Activated CD4-positive, alpha-beta T cell treated with anti-CD3 and anti-CD28 coated beads, Interleukin-2, amount 10 ng/mL, durations not matched to agents 7 days and 5 days (primary cell): ENCODE results near the gene BHLHE41. TPM values are rescaled to one million over a fixed set of nuclear protein-coding genes. Genes with fewer than 3 reads are reported as not detected.

Source experiments
- CTCF ChIA-PET: fragments of 350-600 bp; sonication (Branson Sonifier 250); formaldehyde crosslinking; loops from one replicate; lab custom pipeline; 2021; ENCODE audit warnings: antibody characterized with exemption; lab: Charles Lee
- POLR2A ChIA-PET: fragments of 350-600 bp; sonication (Branson Sonifier 250); formaldehyde crosslinking; loops from one replicate; lab custom pipeline; 2021; ENCODE audit warnings: antibody characterized with exemption; lab: Charles Lee
- DNase-seq: peaks from one replicate; pipeline ENCODE4 v3.0.0-alpha.2; 2020
- H3K27ac Mint-ChIP-seq: one replicate; pipeline ENCODE4 v1.8.0; 2021; ENCODE audit warnings: mild to moderate bottlenecking, moderate library complexity, mixed read lengths
- H3K27me3 Mint-ChIP-seq: one replicate; pipeline ENCODE4 v1.8.0; 2021; ENCODE audit warnings: mixed read lengths
- H3K36me3 Mint-ChIP-seq: one replicate; pipeline ENCODE4 v1.8.0; 2021; ENCODE audit warnings: low read depth, mixed read lengths
- H3K4me1 Mint-ChIP-seq: one replicate; pipeline ENCODE4 v1.8.0; 2021; ENCODE audit warnings: mixed read lengths
- H3K4me3 Mint-ChIP-seq: one replicate; pipeline ENCODE4 v1.8.0; 2021; ENCODE audit warnings: mild to moderate bottlenecking, moderate library complexity, mixed read lengths
- H3K9me3 Mint-ChIP-seq: one replicate; pipeline ENCODE4 v1.8.0; 2021; ENCODE audit warnings: mixed read lengths
- total RNA-seq, 2 experiments: library from RNA; stranded (reverse); gene quantifications; one replicate each; pipeline ENCODE4 v1.2.3, GENCODE V29; 2021

Gene BHLHE41
- total RNA-seq, 2 experiments from 2014 or later = not detected

DNA sequence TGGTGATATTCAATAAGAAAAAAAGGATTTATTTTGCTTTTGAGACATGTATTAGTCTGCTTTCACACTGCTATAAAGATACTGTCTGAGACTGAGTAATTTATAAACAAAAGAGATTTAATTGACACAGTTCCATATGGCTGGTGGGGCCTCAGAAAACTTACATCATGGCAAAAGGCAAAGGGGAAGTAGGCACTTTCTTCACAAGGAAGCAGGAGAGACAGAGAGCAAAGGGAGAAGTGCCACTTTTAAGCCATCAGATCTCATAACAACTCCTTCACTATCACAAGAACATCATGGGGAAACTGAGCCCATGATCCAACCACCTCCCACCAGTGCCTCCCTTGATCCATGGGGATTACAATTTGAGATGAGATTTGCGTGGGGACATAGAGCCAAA, 43.9 kb downstream of the BHLHE41 start:
- no peak overlapping the region for H3K27ac Mint-ChIP-seq
- H3K4me3 Mint-ChIP-seq = no peak overlapping the region
- ChIA-PET CTCF (interaction anchor here (0.7 kb wide), 1 partner anchor 351 kb away, joined by 3 read pairs; no protein-coding TSS in a partner anchor), POLR2A (no interaction called here)
- DNase-seq = no peak
- H3K27me3 Mint-ChIP-seq = peaks cover 2% of the 10 kb centered on the region
- H3K36me3 Mint-ChIP-seq = no peaks in the 10 kb centered on the region
- H3K9me3 Mint-ChIP-seq = peaks cover 3% of the 10 kb centered on the region
- H3K4me1 Mint-ChIP-seq = no peaks in the 10 kb centered on the region

DNA sequence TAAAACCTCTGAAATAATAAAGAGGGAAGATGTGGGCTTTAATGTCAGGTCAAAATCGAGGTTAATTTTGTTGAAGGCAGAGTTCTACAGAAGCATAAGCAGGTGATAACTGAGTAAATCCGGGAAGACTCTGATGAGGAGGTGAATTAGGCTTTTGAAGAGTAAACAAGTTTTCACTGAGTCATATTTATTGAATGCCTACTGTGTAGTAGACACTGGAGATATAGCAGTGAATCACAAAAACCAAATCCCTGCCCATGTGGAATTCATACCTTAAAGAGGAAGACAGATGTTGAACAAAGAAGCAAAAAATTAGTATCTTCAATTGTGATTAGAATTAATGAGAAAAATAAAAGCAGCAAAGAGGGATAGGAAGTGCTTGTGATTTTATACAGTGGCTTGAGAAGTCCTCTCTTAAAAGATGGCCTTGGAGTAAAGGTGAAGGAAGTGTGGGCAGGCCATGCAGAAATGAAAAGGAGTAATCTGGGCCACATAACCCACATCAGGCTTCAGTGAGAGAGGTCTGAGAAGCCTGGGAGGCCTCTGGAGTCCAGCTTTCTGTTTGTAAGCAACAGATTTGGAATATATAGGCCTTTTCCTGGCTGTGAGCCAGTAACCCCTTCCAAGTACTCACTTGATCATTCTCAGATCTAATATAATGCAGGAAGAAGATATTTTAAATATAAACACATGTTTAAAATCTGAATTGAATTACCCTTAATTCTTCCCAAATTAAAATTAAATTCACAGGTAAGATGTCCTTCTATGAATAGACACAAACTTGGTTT, 46.7 kb downstream of the BHLHE41 start:
- no peaks in the 10 kb centered on the region for H3K4me1 Mint-ChIP-seq
- ChIA-PET POLR2A (no interaction called here), CTCF (no interaction called here)
- H3K27ac Mint-ChIP-seq = no peak overlapping the region
- peaks cover 2% of the 10 kb centered on the region for H3K27me3 Mint-ChIP-seq
- DNase-seq = no peak
- no peaks in the 10 kb centered on the region for H3K36me3 Mint-ChIP-seq
- H3K9me3 Mint-ChIP-seq = peaks cover 3% of the 10 kb centered on the region
- no peak overlapping the region for H3K4me3 Mint-ChIP-seq

Other genes with a start within 250 kb of the BHLHE41 start
- gene RASSF8, start 166.4 kb downstream of the BHLHE41 start, total RNA-seq = 1 to 10 TPM in 1 of 2 experiments, under 1 TPM in 1; 0.92 to 2.1 TPM
- gene SSPN, start 70.5 kb upstream of the BHLHE41 start, total RNA-seq = not detected